HG03442 (cell line): Measurements from ENCODE around the gene VIPAS39.
A peak's percentile ranks its signal among the peaks of the same experiment; 100 is the strongest.
"Not testable (repeated sequence)": the region's sequence is repeated elsewhere in the genome, so short reads cannot be mapped to it uniquely, and the experiment has no call there.

Experiments
- ATAC-seq: cut with Tn5 transposase; IDR thresholded peaks from one replicate; pipeline ENCODE4 v1.9.1; 2021; ENCODE audit warnings: mild to moderate bottlenecking, moderate library complexity; ENCODE audit not compliant: unreplicated experiment

Gene VIPAS39

DNA sequence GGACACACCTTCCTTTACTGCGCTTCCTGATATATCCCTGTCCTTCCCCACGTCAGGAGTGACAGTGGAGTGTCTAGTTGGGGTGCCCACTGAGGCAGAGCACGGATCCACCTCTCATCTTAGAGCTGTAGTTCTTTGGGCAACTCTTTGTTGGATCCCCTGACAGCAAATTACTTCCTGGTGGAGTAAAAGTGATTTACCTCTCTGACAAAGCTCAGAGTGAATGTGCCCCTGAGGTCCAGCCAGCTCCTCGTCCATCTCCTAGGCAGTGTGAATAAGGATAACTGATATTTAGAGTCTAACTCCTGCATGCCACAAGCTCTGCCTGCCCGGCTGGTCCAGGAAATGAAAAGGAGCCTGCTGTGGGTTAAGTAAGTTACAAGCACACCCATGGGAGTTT is 16.5 kb upstream of the VIPAS39 start:
- ATAC-seq = no peak

DNA sequence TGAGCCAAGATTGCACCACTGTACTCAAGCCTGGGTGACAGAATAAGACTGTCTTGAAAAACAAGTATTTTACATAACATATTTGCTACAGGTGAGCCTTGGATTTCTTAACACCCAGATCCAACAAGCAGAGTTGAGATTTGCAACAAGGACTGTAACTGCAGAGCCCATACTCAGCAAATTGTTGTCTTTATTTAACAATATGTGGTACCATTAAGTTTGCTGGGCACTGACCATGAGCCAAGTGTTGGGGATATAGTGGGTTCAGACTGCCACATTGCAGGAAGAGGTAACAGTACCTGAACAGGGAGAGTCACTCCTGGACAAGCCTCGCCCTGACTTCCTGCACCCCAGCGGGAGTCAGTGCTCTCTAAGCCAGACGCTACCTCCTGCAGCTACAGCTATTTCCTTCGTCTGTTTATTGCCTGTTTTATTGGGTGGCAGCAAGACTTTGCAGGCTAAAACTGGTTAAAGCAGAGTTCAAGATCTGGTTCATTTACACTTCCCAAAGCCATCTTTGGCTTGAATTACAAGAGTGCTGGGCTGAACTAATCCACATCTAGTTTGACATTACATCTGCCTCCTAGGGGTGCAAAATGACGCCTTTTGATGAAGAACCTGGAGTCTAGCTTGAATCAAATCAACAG is 12.9 kb upstream of the VIPAS39 start:
- no peak for ATAC-seq

DNA sequence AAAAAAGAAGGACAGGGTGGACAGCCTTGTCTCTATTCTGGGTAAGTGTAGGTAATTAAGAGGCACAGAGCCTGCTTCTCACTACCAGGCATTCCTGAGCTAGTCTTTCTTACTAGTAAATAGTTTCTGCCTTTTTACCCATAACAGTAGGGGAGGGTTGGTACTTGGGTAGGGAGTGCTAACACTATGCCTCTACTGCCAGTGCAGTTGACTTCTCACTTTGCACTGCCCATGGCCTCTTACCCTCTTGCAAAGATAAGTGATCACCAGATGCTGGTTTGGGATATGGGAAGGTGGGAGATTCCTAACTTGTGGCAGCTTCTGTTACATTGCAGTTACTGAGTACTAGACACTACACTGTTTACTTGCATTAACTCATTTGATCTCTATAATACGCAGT is 12.1 kb upstream of the VIPAS39 start:
- no peak for ATAC-seq

DNA sequence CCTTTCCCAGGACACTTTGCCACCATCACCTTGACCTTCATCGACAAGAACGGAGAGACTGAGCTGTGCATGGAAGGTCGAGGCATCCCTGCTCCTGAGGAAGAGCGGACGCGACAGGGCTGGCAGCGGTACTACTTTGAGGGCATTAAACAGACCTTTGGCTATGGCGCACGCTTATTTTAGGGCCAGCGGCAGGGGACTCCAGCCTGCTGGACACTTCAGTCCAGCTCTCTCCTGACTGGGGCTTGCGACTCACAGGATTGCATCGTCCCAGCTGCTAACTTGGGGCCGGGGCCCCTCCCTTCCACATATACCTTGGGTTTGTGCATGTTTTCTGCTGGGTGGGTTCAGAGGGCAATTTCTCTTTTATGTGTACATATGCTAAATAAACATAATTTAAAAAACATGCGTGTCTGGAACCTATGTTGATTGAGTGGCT is 11.7 kb upstream of the VIPAS39 start:
- no peak for ATAC-seq

DNA sequence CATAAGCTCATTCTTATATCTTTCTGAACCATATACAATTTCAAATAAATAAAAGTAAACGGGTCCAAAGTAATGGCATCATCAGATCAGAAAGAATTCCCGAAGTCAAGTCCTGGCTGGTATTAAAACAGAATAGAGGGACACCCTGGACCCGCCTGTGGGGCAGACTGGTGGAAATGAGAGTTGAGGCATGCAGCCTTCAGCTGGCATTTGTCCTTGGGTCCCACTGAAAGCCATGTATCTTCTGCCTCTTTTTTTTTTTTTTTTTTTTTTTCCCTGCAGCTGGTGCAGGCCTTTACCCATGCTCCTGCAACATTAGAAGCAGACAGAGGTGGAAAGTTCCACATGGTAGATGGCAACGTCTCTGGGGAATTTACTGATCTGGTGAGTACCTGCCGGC is 10.4 kb upstream of the VIPAS39 start:
- ATAC-seq = no peak

DNA sequence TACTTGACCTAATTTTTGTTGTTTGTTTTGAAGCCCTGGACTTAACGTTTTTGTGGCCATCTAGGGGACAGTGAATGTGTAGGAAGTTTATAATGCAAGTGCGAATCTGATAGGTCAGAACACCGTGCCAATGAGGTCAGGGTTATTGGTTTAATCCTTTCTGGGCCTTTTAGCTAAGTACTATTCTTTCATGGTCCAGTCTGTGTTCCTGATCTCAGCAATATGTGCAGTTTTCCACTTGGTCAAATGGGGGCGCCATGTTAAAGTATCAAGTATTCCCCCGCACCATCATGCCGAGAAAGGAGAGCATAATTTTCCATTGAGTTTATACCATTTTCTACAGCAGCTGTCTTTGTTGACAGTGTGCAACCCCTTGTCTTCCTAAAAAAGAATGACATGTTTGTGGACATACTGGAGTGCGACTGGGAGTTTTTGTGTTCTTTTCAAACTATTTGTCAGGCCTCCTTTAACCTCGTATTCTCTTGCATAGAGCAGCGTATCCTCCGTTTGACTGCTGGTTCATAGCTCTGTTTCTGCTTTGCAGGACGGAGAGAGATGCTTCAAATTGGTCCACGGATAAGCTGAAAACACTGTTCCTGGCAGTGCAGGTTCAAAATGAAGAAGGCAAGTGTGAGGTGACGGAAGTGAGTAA is 1.8 kb upstream of the VIPAS39 start:
- ATAC-seq = no peak

DNA sequence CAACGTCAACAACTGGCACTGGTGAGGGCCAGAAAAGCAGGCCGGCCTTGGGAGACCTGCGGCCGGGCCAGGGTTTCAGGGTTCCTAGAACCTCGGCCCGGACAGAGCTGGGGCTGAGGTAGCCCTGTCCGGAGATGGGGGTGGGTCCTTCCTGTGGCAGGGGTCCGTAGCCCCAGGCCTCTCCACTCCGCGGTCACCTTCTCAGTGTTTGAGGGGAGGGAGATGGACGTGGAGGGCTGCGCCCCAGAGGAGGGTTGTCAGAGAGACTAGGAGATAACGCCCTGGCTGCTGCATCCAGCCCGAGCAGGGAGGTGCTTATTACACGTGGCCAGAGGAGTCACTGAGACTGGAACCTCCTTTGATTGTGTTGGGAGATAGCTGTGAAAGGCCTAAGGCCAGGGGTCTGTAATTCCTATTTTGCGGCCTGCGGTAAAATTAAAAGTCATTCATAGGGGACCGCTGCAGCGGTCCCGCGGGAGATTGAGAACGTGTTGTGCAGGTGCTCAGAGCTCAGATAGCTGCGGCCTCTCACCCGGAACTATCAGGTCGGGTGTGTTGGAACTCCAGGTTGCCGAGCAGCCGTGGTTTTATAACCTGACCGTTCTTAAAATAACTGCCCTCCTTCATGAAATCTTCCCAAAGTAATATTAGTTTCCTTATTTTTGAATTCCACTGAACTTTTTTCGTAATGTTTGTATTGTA is 999 bp upstream of the VIPAS39 start:
- ATAC-seq = peak; percentile 12

DNA sequence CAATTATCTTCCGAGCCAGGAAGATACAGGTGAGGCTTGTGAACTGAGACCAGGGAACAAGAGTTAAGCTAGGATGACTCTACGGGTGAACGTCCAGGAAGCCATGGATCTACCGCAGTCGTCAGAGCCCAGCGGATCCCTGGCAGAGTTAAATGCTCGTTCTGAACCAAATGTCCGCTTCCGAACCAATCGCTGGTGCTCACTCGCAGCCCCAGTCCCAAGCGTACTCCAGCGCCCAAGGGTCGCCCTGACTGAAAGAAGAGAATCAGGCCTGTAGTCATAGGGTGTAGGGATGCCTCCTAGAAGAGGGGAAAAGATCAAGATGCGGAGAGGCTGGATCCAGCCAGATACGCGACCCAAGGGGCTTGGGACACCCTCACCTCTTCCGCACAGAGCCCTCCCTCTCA is 283 bp downstream of the VIPAS39 start:
- no peak for ATAC-seq

DNA sequence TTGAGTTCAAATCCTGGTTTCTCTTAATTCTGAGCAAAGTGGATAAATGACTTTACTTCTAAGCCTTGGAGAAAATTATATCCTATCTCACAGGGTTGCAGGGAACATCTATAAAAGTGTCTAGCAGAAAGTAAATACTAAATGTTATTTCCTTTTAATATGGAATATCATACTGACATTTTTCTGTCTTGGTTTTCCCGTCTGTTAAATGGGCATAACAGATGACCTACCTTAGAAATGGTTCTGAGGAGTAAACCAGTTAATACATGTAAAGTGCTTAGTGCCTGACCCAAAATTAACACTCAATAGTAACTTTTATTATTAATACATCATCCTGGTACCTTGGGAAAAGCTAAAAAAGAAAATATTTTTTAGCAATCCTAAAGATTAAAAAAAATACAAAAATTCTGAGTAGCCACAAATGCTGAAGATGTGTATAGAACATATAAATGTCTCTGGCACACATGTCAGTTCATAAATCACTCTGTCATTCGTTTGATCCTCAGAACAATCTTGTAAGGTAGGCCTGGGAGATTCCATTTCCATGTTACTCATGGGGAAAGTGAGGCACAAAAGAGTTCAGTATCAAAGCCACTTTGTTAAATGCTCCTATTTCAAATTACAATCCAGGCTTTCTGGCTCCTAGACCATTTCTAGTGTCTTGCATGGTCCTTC is 1.3 kb downstream of the VIPAS39 start:
- ATAC-seq = no peak

DNA sequence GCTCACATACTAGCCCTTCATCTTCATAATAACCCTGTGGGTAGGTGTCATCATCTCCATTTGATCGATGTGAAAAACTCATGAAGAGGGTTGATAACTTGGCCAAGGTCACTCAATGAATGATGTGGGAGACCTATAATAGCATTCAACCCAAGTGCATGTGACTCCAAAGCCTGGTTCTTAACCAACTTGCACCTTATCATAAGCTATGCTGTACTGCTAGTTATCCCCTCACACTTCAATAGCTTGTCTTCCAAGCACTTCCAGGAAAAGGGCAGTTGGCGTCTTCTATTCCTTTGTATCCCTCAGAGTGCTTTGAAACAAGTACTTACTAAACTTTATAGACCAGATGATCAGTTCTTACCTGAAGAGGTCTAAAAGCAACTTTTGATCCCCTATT is 15.2 kb downstream of the VIPAS39 start:
- ATAC-seq = no peak

DNA sequence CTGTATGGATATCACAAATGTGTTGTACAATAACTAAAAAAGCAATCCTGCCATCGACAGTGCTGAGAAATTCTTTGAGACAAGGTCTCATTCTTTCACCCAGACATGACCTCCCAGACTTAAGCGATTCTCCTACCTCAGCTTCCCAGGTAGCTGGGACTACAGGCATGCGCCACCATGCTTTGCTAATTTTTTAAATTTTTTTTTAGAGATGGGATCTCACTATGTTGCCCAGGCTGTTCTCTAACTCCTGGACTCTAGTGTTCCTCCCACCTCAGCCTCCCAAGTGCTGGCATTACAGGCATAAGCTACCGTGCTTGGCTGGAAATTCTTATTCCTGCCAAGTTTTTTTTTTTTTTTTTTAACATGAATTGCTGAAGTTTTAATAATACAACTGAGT is 17.5 kb downstream of the VIPAS39 start:
- no peak for ATAC-seq

DNA sequence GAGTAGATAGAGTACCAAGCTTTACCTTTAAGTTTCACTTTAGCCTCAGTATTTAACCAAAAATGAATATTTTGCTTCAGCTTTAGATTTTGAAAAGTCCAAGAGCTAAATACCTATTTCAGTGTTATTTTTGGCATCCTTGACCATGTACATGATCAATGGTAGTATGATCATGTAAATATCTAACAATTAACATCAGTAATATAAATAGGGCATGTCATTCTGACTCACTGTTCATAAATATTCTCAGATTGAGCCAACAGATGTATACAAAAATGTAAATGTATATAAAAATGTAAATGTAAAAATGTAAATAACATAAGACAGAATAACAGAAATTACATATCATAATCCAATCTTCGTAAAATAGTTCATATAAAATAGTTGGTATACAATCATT is 18.8 kb downstream of the VIPAS39 start:
- ATAC-seq = no peak

DNA sequence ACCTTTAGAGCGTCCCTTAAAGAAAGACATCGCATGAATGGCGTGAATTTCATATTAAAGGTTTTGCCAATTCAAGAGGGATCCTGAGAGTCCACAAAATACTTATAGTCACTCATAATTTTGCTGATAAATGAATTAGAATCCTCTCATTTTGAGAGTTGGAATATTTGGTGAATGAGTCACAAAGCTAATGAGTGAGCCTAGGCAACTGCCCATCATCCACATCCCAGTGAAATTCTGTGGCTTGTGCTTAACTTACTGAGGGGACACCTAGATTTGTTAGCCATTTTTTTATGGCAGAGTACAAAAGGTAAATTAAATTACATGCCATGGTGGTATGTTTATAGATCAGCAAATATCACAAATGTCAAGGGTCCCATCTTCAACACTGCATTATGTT is 21.4 kb downstream of the VIPAS39 start:
- no peak for ATAC-seq

DNA sequence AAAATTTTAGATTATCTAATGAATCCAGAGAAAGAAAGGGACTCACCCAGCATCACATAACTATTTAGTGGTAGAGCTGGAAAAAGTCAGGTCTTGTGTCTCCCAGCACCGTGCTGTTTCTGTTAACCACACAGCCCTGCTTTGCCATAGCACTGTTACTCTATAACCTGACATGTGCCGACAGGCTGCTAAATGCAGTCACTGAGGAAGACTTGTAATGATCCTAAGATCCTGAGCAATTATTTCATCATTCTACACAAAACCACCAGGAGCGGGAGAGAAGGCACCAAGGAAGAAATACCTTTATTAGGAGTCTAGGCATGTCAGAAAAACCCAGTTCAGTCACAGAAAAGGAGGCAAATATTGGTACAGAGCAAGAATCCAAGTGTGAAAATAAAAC is 31.0 kb downstream of the VIPAS39 start:
- no peak for ATAC-seq

DNA sequence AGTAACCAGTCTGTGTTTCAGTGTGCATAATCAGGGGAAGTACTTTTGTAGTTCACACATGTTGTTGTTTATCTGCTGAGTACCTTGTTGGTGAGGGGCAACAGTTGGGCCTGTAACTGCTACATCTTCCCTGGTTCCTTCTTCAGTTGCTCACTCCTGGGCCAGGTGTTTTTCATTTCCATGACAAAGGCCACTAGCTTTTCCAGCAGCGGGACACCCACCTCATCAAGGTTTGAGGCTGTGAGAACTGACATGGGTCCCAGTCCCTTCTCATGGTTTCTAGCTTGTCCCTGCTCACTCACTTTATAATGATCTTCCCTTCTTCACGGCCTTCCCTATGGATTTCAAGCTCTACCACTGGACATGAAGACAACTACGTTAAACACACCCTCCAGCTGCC is 32.5 kb downstream of the VIPAS39 start:
- ATAC-seq = no peak

DNA sequence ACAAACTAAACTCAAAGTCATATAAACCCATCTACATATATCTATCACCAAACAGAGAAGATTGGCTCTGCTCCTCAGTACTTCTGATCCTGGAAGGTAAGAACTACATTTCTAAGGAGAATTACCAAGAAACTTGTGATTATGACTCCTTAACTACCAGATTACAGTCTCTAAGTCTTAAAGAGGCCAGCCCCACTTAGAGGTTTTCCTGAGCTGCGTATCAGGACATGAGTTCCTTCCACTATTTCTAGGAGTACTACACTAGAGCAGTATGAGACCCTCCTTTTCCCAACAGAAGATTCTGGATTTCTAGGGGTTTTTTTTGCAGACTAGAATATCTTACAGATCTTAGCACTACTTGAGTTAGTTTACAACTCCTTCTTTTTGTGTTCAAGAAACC is 34.0 kb downstream of the VIPAS39 start, which contains the start of gene NOXRED1:
NOXRED1 (minus strand) TSS at position 101 of the 400 bp plus-strand sequence. CDS start 634 bp downstream, outside the sequence.
- no peak for ATAC-seq

DNA sequence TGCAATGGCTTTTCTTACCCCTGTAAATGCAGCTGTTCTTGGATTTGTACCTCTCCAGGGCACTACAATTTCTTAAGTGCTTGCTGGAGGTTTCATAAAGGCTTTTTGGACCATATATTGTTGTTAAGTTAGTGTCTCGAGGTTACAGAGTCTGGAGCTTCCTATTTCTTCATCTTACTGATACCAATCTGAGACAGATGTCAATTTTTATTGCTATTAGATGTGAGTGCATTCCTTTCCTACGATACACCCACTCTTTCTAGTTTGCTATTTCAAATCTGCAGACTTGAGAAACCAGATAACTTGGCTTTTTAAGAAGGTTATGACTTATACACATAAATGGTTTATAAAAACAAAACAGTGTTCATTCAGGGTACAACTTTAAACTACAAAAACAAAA is 36.2 kb downstream of the VIPAS39 start:
- no peak for ATAC-seq

DNA sequence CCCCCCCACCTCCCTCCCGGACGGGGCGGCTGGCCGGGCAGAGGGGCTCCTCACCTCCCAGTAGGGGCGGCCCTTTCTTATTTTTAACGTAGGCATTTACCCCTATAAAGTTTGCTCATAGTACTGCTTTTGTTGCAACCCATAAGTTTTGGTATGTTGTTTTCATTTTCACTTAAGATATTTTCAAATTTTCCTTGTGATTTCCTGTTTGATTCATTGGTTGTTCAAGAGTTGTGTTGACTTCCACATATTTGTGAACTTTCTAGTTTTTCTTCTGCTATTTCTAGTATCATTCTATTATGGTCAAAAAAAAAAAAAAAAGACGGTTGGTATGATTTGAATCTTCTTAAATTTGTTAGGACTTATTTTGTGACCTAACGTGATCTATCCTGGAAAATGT is 40.6 kb downstream of the VIPAS39 start:
- no peak for ATAC-seq

DNA sequence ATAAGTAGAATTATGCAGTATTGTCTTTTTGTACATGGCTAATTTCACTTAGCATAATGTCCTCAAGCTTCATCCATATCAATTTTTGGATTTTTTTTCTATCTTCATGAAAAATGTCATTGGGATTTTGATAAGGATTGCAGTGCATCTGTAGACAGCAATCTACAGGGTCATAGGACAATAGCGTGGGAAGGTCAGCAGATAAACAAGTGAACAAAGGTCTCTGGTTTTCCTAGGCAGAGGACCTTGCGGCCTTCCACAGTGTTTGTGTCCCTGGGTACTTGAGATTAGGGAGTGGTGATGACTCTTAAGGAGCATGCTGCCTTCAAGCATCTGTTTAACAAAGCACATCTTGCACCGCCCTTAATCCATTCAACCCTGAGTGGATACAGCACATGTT is 41.3 kb downstream of the VIPAS39 start:
- ATAC-seq = not testable (repeated sequence)

DNA sequence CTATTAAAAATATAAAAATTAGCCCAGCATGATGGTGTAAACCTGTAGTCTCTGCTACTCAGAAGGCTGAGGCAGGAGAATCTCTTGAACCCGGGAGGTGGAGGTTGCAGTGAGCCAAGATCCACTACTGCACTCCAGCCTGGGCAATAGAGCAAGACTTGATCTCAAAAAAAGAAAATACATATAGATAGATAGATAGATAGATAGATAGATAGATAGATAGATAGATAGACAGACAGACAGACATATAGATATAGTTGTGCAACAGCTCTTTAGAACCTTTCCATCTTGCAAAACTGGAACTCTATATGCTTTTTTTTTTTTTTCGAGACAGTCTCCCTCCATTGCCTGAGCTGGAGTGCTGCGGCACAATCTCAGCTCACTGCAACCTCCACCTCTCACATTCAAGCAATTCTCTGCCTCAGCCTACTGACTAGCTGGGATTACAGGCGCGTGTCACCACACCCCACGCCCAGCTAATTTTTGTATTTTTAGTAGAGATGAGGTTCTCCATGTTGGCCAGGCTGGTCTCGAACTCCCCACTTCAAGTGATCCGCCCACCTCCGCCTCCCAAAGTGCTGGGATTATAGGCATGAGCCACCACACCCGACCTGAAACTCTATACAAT is 41.9 kb downstream of the VIPAS39 start:
- ATAC-seq = not testable (repeated sequence)

DNA sequence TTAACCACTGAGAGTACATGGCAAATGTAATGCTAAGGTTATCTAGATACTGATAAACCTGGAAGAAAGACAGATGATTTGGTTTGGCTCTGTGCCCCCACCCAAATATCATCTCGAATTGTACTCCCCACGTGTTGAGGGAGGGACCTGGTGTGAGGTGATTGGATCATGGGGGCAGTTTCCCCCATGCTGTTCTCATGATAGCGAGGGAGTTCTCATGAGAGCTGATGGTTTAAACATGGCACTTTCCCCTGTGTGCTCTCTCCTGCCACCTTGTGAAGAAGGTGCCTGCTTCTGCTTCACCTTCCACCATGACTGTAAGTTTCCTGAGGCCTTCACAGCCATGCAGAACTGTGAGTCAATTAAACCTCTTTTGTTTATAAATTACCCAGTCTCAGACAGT is 48.3 kb downstream of the VIPAS39 start:
- no peak for ATAC-seq
